HepG2 (cell line): ENCODE results near the gene IGFBP7. TPM values are rescaled to one million over a fixed set of nuclear protein-coding genes. Genes with fewer than 3 reads are reported as not detected.

Source experiments
- ATAC-seq: fragments of 200-7000 bp; cut with Tn5 transposase; 3 replicates; pipeline ENCODE4 v1.9.1; 2020; ENCODE audit warnings: mild to moderate bottlenecking, moderate library complexity
- BruUV-seq: library from RNA; stranded (reverse); fragments of 400-500 nt; replicated peaks from 2 replicates; lab custom pipeline; 2021; lab: Mats Ljungman, UMichigan
- CTCF ChIA-PET: fragments of 300-600 bp; formaldehyde crosslinking; extraction: SDS; loops from one replicate; lab custom pipeline; 2021; ENCODE audit warnings: low total read pairs, inconsistent platforms, low intra/inter-chr PET ratio; lab: Yijun Ruan, JAX
- POLR2A ChIA-PET: fragments of 350-600 bp; sonication (Branson Sonifier 250); formaldehyde crosslinking; loops from one replicate; lab custom pipeline; 2020; ENCODE audit warnings: antibody characterized with exemption, inconsistent platforms; lab: Yijun Ruan, JAX
- DNase-seq: peaks from one replicate; pipeline ENCODE4 v3.0.0-alpha.2; 2015; ENCODE audit warnings: low spot score
- FAIRE-seq: peaks from 3 replicates; lab custom pipeline; 2011; peaks lifted over from hg19 to GRCh38; lab: Jason Lieb, UNC
- H2AFZ ChIP-seq: one replicate; pipeline ENCODE4 v1.6.1; 2011; ENCODE audit warnings: low read length, inconsistent platforms
- H3K27ac ChIP-seq: fragments of 300-600 bp; 3 replicates; pipeline ENCODE4 v1.8.0; 2011; ENCODE audit warnings: mixed run types, mild to moderate bottlenecking, mixed read lengths, low read length, inconsistent platforms; ENCODE audit not compliant: insufficient read depth; ENCODE audit errors: extremely low read length
- H3K27me3 ChIP-seq, 2 experiments: fragments of 200-600 bp in 1 of 2; 2 replicates in 1 of 2; 3 replicates in 1 of 2; pipeline versions ENCODE4 v1.6.0 to v1.8.0; 2011; ENCODE audit warnings: low read length in 2 of 2, mild to moderate bottlenecking in 2 of 2, moderate library complexity in 2 of 2, inconsistent platforms in 1 of 2; ENCODE audit not compliant: insufficient read depth in 2 of 2, control insufficient read depth in 1 of 2
- H3K36me3 ChIP-seq, 2 experiments: fragments of 200-600 bp in 1 of 2; replicated peaks in 1 of 2; 2 replicates in 1 of 2; 3 replicates in 1 of 2; pipeline versions ENCODE4 v1.5.1 to v1.8.0; 2011; ENCODE audit warnings: low read length in 2 of 2, inconsistent platforms in 1 of 2; ENCODE audit not compliant: insufficient read depth in 2 of 2, control insufficient read depth in 1 of 2
- H3K4me1 ChIP-seq: 2 replicates; pipeline ENCODE4 v1.5.1; 2012; ENCODE audit warnings: low read length, inconsistent platforms; ENCODE audit not compliant: insufficient read depth
- H3K4me2 ChIP-seq: 2 replicates; pipeline ENCODE4 v1.6.0; 2011; ENCODE audit warnings: low read depth, low read length, inconsistent platforms
- H3K4me3 ChIP-seq, 3 experiments: fragments of 200-600 bp in 1 of 3; sonication (generic), shearing (Covaris generic) in 1 of 3; replicated peaks in 1 of 3; 2 replicates each; pipeline ENCODE4 v1.5.1; 2011 to 2016; ENCODE audit warnings: low read length in 3 of 3, inconsistent platforms in 2 of 3, low read depth in 2 of 3, mild to moderate bottlenecking in 2 of 3, control low read depth in 1 of 3, mixed read lengths in 1 of 3; ENCODE audit not compliant: insufficient read depth in 1 of 3
- H3K79me2 ChIP-seq: one replicate; pipeline ENCODE4 v1.6.1; 2011; ENCODE audit warnings: low read length, inconsistent platforms; ENCODE audit not compliant: insufficient read depth
- H3K9ac ChIP-seq: 2 replicates; pipeline ENCODE4 v1.6.0; 2011; ENCODE audit warnings: mild to moderate bottlenecking, low read depth, low read length, inconsistent platforms; ENCODE audit not compliant: insufficient read depth
- H3K9me3 ChIP-seq: 2 replicates; pipeline ENCODE4 v1.5.1; 2012; ENCODE audit warnings: mild to moderate bottlenecking, low read length
- H4K20me1 ChIP-seq: 2 replicates; pipeline ENCODE4 v1.6.0; 2011; ENCODE audit warnings: inconsistent platforms, mild to moderate bottlenecking, low read length, moderate library complexity; ENCODE audit not compliant: insufficient read depth
- CCDC6 ChIP-seq: sonication (generic); formaldehyde crosslinking; IDR thresholded peaks from 2 replicates; pipeline ENCODE4 v1.8.1; 2022; ENCODE audit warnings: mild to moderate bottlenecking, missing genetic modification reagents, moderate library complexity
- FOXP1 ChIP-seq, 2 experiments: fragments of 450-650 bp in 1 of 2; IDR thresholded peaks; 2 replicates each; pipeline ENCODE4 v1.6.1; 2017 to 2018; ENCODE audit warnings: antibody characterized with exemption in 1 of 2
- GMEB2 ChIP-seq: IDR thresholded peaks from 2 replicates; pipeline ENCODE4 v1.6.1; 2016; ENCODE audit warnings: missing biosample characterization, missing genetic modification reagents, low read depth
- HNRNPL ChIP-seq: fragments of 200-400 bp; formaldehyde crosslinking; IDR thresholded peaks from 2 replicates; pipeline ENCODE4 v1.6.1; 2017; ENCODE audit warnings: mild to moderate bottlenecking, low read depth, low read length
- HOXA9 ChIP-seq: sonication (generic); formaldehyde crosslinking; IDR thresholded peaks from 2 replicates; pipeline ENCODE4 v1.8.1; 2022; ENCODE audit warnings: missing genetic modification reagents, mild to moderate bottlenecking, moderate library complexity, borderline replicate concordance
- MAFF ChIP-seq: IDR thresholded peaks from 2 replicates; pipeline ENCODE4 v1.6.1; 2011; ENCODE audit warnings: low read depth, low read length, improper control_type of control experiment
- MAFK ChIP-seq, 2 experiments: IDR thresholded peaks in 1 of 2; conservative IDR thresholded peaks in 1 of 2; 2 replicates each; pipeline ENCODE4 v1.6.1; 2011; ENCODE audit warnings: improper control_type of control experiment in 2 of 2, low read length in 2 of 2
- PHF8 ChIP-seq: sonication (generic); formaldehyde crosslinking; IDR thresholded peaks from 2 replicates; pipeline ENCODE4 v1.5.0; 2020; ENCODE audit warnings: missing genetic modification reagents
- PRDM4 ChIP-seq: sonication (generic); formaldehyde crosslinking; IDR thresholded peaks from 2 replicates; pipeline ENCODE4 v1.9.0; 2021; ENCODE audit warnings: missing genetic modification reagents, borderline replicate concordance
- ZNF318 ChIP-seq: sonication (generic); formaldehyde crosslinking; IDR thresholded peaks from 2 replicates; pipeline ENCODE4 v1.4.0; 2020; ENCODE audit warnings: mild to moderate bottlenecking, missing genetic modification reagents
- WGBS: methylation state at CpG from one replicate; pipeline ENCODE4 v1.1.6; 2017; ENCODE audit warnings: low lambda C conversion rate; 5-methylcytosine and 5-hydroxymethylcytosine counted together
- in situ Hi-C: cut with HindIII; loops from 2 replicates; pipeline ENCODE4 v1.10.0; 2017; ENCODE audit warnings: low pct_unique_long_range_greater_than_20kb; ENCODE audit not compliant: extremely low pct_ligation_motif_present
- intact Hi-C: fragments of 100-400 bp; cut with micrococcal nuclease; formaldehyde crosslinking; loops from one replicate; pipeline ENCODE4 v1.10.0; 2022; ENCODE audit not compliant: unreplicated experiment
- polyA plus RNA-seq, 8 experiments: library from polyadenylated mRNA; depleted of rRNA in 3 of 8; stranded (reverse) in 7 of 8; unstranded in 1 of 8; fragments of >200 nt; fragmentation: Illumina TruSeq in 4 of 8; extraction: Trizol in 4 of 8; gene quantifications; 2 replicates each; pipeline versions ENCODE4 v1.2.1 to v1.2.3, GENCODE V29; 2011 to 2016; ENCODE audit warnings: low read depth in 4 of 8, missing spikeins in 1 of 8, mixed read lengths in 1 of 8; ENCODE audit not compliant: insufficient read depth in 1 of 8
- total RNA-seq, 5 experiments: library from RNA; depleted of rRNA; stranded (reverse); fragments of >200 nt; fragmentation: Illumina TruSeq; extraction: Trizol; gene quantifications; 2 replicates each; pipeline ENCODE4 v1.2.3, GENCODE V29; 2016; ENCODE audit warnings: low read depth in 1 of 5

IGFBP7 gene
- total and polyA plus RNA-seq, 2 of the 13 experiments (the other 11 are each of a cell fraction or from before 2014, with no cell fraction given): 1.1 to 1.3 TPM

GRCh38 chr4:57089549-57089948, 20.6 kb downstream of the IGFBP7 start (continued):
- TF ChIP-seq GMEB2 (CRISPR knock-in tag): no peak
- no peak for TF ChIP-seq CCDC6 (CRISPR knock-in tag)
- TF ChIP-seq MAFF: peak; percentile 38; the same call in 1 of the 2 replicates
- no peak for TF ChIP-seq HNRNPL
- peak; percentile 49 to 62 for TF ChIP-seq MAFK (conservative IDR thresholded peaks at IDR 0.05 in 1 of 2, IDR thresholded peaks at IDR 0.05 in 1 of 2; ENCODE audit: low read length in 2 of 2)
- no peak for TF ChIP-seq PRDM4
- no peak for TF ChIP-seq HOXA9 (CRISPR knock-in tag)
- TF ChIP-seq, all 625 proteins: peak for 2

- intact Hi-C loops: no loop called here
- H3K79me2 ChIP-seq: no peaks in the 10 kb centered on the region
- H2AFZ ChIP-seq: no peak overlapping the region
- no peak overlapping the region for H3K4me2 ChIP-seq
- 10% methylated on average over 3 of the region's 4 CpGs for WGBS
- in situ Hi-C loops: no loop called here
- H3K9ac ChIP-seq: no peak overlapping the region
- CTCF ChIA-PET: no interaction called here
- H3K4me1 ChIP-seq: peaks cover 10% of the 10 kb centered on the region
- ATAC-seq (no peak), FAIRE-seq (no peak), DNase-seq (no peak)
- no peak overlapping the region for H3K27ac ChIP-seq
- H3K4me3 ChIP-seq: no peak overlapping the region
- BruUV-seq: no TSS peak
- POLR2A ChIA-PET: no interaction called here
- no peaks in the 10 kb centered on the region for H4K20me1 ChIP-seq
- no peaks in the 10 kb centered on the region for H3K27me3 ChIP-seq
- no peaks in the 10 kb centered on the region for H3K36me3 ChIP-seq
- H3K9me3 ChIP-seq: no peaks in the 10 kb centered on the region
- TF ChIP-seq ZNF318 (CRISPR knock-in tag) (no peak), FOXP1 (IDR thresholded peaks at IDR 0.05) (no peak), FOXP1 (CRISPR knock-in tag; IDR thresholded peaks at IDR 0.05) (no peak), PHF8 (CRISPR knock-in tag) (no peak)
Observed at GRCh38 chr4:57086031-57086723, 24.0 kb downstream of the IGFBP7 start.
